PC-3 (cell line): Measurements from ENCODE around the gene CNGA2. TPM values are rescaled to one million over a fixed set of nuclear protein-coding genes. Genes with fewer than 3 reads are reported as not detected.

Source experiments
- ATAC-seq: fragments of 200-7000 bp; cut with Tn5 transposase; 2 replicates; pipeline ENCODE4 v1.9.1; 2020; ENCODE audit warnings: mild to moderate bottlenecking, moderate library complexity
- BruUV-seq: library from RNA; stranded (reverse); fragments of 400-500 nt; replicated peaks from 2 replicates; lab custom pipeline; 2021; lab: Mats Ljungman, UMichigan
- CTCF ChIA-PET: fragments of 300-600 bp; sonication (Branson Sonifier 250); formaldehyde crosslinking; loops from one replicate; lab custom pipeline; 2022; ENCODE audit warnings: antibody characterized with exemption; lab: Charles Lee
- POLR2A ChIA-PET: fragments of 300-600 bp; sonication (Branson Sonifier 250); formaldehyde crosslinking; loops from one replicate; lab custom pipeline; 2022; ENCODE audit warnings: antibody characterized with exemption; ENCODE audit not compliant: unreplicated experiment; lab: Charles Lee
- DNase-seq: peaks from one replicate; pipeline ENCODE4 v3.0.0-alpha.2; 2015
- H2AFZ ChIP-seq: fragments of 300-600 bp; sonication (generic); 2 replicates; pipeline ENCODE4 v1.6.0; 2016; ENCODE audit warnings: antibody characterized with exemption, low read length
- H3F3A ChIP-seq: fragments of 300-600 bp; sonication (generic); one replicate; pipeline ENCODE4 v1.6.0; 2017; ENCODE audit warnings: antibody characterized with exemption, low read length, control low read depth, mild to moderate bottlenecking; ENCODE audit not compliant: unreplicated experiment
- H3K27ac ChIP-seq: fragments of 300-600 bp; sonication (generic); 2 replicates; pipeline ENCODE4 v1.5.1; 2016; ENCODE audit warnings: mild to moderate bottlenecking, low read length
- H3K27me3 ChIP-seq: fragments of 300-600 bp; sonication (generic); 2 replicates; pipeline ENCODE4 v1.6.1; 2016; ENCODE audit warnings: low read length, mixed read lengths
- H3K36me3 ChIP-seq: fragments of 300-600 bp; sonication (generic); 2 replicates; pipeline ENCODE4 v1.6.1; 2016; ENCODE audit warnings: low read depth, mixed run types, low read length, mixed read lengths
- H3K4me1 ChIP-seq: fragments of 300-600 bp; sonication (generic); 2 replicates; pipeline ENCODE4 v1.5.1; 2016; ENCODE audit warnings: low read length; ENCODE audit not compliant: insufficient read depth
- H3K4me2 ChIP-seq: fragments of 300-600 bp; sonication (generic); 2 replicates; pipeline ENCODE4 v1.6.0; 2016; ENCODE audit warnings: low read length
- H3K4me3 ChIP-seq: fragments of 300-600 bp; sonication (generic); 2 replicates; pipeline ENCODE4 v1.5.1; 2016; ENCODE audit warnings: mild to moderate bottlenecking, low read length, mixed read lengths
- H3K79me2 ChIP-seq: fragments of 300-600 bp; sonication (generic); 2 replicates; pipeline ENCODE4 v1.6.1; 2017; ENCODE audit warnings: low read length, mixed read lengths
- H3K9ac ChIP-seq: fragments of 300-600 bp; sonication (generic); 2 replicates; pipeline ENCODE4 v1.6.0; 2016; ENCODE audit warnings: mild to moderate bottlenecking, low read length
- H3K9me2 ChIP-seq: fragments of 300-600 bp; sonication (generic); replicated peaks from 2 replicates; pipeline ENCODE4 v1.6.1; 2016; ENCODE audit warnings: mixed run types, low read length, mixed read lengths
- H3K9me3 ChIP-seq: fragments of 300-600 bp; sonication (generic); 2 replicates; pipeline ENCODE4 v1.6.1; 2016; ENCODE audit warnings: low read length, mixed read lengths
- H4K20me1 ChIP-seq: fragments of 300-600 bp; sonication (generic); 2 replicates; pipeline ENCODE4 v1.6.1; 2016; ENCODE audit warnings: low read length, mixed read lengths
- EZH2 ChIP-seq: fragments of 300-600 bp; sonication (generic); IDR thresholded peaks from one replicate; pipeline ENCODE4 v1.6.1; 2017; ENCODE audit warnings: antibody characterized with exemption, mild to moderate bottlenecking, low read length; ENCODE audit not compliant: unreplicated experiment
- EZH2phosphoT487 ChIP-seq: fragments of 300-600 bp; sonication (generic); IDR thresholded peaks from 2 replicates; pipeline ENCODE4 v1.6.1; 2018; ENCODE audit warnings: mild to moderate bottlenecking, antibody characterized with exemption, low read length, borderline replicate concordance
- intact Hi-C: fragments of 100-400 bp; cut with micrococcal nuclease; formaldehyde crosslinking; loops from 2 replicates; pipeline ENCODE4 v1.9.0; 2023
- total RNA-seq: library from RNA; depleted of rRNA; stranded (reverse); fragments of >200 nt; gene quantifications from 2 replicates; pipeline ENCODE4 v1.2.3, GENCODE V29; 2014
- TF ChIP-seq, protein P1 (sequence below): fragments of 300-600 bp; sonication (generic); conservative IDR thresholded peaks from 2 replicates; pipeline ENCODE4 v1.5.1; 2017; ENCODE audit warnings: antibody characterized with exemption, low read depth, mild to moderate bottlenecking, low read length

Gene CNGA2
- total RNA-seq, 1 experiment from 2014 or later, result not detected

DNA sequence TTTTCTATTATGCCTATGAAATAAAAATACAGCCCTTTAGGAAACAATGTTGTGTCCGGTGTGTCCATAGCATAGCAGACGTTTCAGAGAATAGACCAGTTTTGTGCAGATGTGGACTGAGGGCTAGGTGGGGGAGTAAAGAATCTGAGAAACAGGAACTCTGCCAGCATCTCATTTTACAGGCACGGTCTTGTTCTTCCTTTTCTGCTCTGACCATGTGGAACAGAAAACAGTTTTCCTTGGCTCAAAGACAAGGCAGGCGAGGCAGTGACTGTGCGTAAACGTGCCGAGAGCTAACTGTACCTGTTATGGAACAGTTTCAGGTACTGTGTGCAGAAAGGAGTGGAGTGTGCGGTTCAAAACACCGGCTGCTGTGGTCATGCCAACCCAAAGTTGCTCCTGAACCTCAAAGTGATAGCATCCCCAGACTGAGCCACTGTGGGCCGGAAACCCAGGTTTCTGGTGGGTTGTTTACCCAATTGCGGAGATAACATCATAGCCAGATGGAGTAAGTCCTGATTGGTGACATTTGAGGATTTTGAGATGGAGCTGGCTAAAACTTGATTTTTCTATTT is 20.2 kb downstream of the CNGA2 start:
- TF ChIP-seq, protein P1, sequence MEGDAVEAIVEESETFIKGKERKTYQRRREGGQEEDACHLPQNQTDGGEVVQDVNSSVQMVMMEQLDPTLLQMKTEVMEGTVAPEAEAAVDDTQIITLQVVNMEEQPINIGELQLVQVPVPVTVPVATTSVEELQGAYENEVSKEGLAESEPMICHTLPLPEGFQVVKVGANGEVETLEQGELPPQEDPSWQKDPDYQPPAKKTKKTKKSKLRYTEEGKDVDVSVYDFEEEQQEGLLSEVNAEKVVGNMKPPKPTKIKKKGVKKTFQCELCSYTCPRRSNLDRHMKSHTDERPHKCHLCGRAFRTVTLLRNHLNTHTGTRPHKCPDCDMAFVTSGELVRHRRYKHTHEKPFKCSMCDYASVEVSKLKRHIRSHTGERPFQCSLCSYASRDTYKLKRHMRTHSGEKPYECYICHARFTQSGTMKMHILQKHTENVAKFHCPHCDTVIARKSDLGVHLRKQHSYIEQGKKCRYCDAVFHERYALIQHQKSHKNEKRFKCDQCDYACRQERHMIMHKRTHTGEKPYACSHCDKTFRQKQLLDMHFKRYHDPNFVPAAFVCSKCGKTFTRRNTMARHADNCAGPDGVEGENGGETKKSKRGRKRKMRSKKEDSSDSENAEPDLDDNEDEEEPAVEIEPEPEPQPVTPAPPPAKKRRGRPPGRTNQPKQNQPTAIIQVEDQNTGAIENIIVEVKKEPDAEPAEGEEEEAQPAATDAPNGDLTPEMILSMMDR, result no peak
- TF ChIP-seq EZH2phosphoT487 (no peak), EZH2 (no peak)
- Histone ChIP-seq H3K27ac (no peak overlapping the region), H3K4me2 (no peak overlapping the region)

DNA sequence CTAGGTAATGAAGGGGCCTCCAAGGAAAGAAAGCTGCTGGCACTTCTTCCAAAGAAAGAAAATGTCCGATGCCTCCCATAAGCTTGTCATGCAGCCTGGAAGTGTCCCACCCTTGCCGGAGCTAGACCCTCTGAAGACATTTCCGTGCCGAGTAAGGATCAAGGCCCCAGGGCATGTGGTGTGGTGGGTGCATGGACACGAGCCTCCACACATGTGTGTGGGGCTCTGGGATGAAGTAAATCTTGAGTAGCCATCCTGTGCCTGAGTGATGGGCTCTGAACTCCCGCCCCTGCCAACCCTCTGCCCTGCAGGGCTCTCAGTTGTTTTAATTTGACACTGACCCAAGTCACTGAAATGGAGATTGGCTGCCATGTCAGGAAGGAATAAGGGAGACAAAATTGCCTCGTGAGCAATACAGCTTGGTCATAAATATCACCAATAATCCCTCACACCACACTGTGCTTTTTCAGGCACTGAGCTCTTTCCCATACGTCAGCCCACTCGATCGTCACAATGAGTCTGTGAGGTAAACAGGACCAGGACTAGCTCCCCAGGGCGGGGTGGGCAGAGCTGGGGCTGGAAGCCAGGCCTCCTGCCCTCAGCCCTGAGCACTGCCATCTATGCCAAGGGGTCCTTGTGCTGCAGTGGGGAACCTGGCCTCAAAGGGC is 24.6 kb downstream of the CNGA2 start:
- no peaks in the 10 kb centered on the region for H3F3A ChIP-seq
- no peaks in the 10 kb centered on the region for H3K27me3 ChIP-seq
- no peak for DNase-seq
- no peaks in the 10 kb centered on the region for H3K4me1 ChIP-seq
- BruUV-seq, result no TSS peak
- no peak overlapping the region for H3K9ac ChIP-seq
- H3K9me3 ChIP-seq, result no peaks in the 10 kb centered on the region
- H4K20me1 ChIP-seq, result no peaks in the 10 kb centered on the region
- POLR2A ChIA-PET, result no interaction called here
- H3K36me3 ChIP-seq, result no peaks in the 10 kb centered on the region
- no peak overlapping the region for H2AFZ ChIP-seq
- no peak overlapping the region for H3K4me2 ChIP-seq
- no peak for TF ChIP-seq EZH2phosphoT487
- no peak for TF ChIP-seq EZH2
- TF ChIP-seq, protein P1, result no peak
- intact Hi-C loops, result no loop called here
- no peaks in the 10 kb centered on the region for H3K9me2 ChIP-seq
- H3K79me2 ChIP-seq, result no peaks in the 10 kb centered on the region
- no peak overlapping the region for H3K4me3 ChIP-seq
- CTCF ChIA-PET, result no interaction called here
- no peak for ATAC-seq
- no peak overlapping the region for H3K27ac ChIP-seq

More for the DNA sequence above, 20.2 kb downstream of the CNGA2 start:
- no peak for DNase-seq
- ChIA-PET CTCF (no interaction called here), POLR2A (no interaction called here)
- Histone ChIP-seq H3K9me3 (no peaks in the 10 kb centered on the region), H3K4me3 (no peak overlapping the region), H3K9ac (no peak overlapping the region), H3K9me2 (no peaks in the 10 kb centered on the region), H2AFZ (no peak overlapping the region), H3K4me1 (no peaks in the 10 kb centered on the region), H3K36me3 (no peaks in the 10 kb centered on the region), H3F3A (no peaks in the 10 kb centered on the region), H3K79me2 (no peaks in the 10 kb centered on the region), H3K27me3 (no peaks in the 10 kb centered on the region), H4K20me1 (no peaks in the 10 kb centered on the region)
- intact Hi-C loops, result no loop called here
- no TSS peak for BruUV-seq
- ATAC-seq, result no peak

DNA sequence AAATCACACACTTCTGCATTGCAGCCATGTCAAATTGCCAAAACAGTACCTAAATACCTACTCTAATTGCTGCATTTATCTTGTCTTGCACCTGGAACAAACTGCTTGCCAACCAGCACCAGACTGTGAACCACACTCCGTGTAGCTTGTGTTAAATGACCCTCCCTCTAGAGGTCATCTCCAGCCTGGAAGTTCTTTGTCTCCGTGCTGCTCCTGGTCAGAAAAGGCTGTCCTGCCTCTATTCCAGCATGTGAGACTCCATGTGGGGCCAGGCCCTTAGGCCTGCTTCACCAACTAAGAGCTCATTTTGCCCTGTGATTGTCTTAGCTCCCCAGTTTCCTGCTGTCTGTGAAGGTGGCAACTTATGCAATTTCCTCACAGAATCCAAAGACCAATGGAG is 28.3 kb downstream of the CNGA2 start:
- Histone ChIP-seq H3K4me1 (no peaks in the 10 kb centered on the region), H3K9me2 (no peaks in the 10 kb centered on the region), H3K4me2 (no peak overlapping the region), H3K4me3 (no peak overlapping the region), H3K27ac (no peak overlapping the region), H3F3A (no peaks in the 10 kb centered on the region), H3K27me3 (no peaks in the 10 kb centered on the region), H2AFZ (no peak overlapping the region), H3K9me3 (no peaks in the 10 kb centered on the region), H3K9ac (no peak overlapping the region), H3K36me3 (no peaks in the 10 kb centered on the region), H4K20me1 (no peaks in the 10 kb centered on the region), H3K79me2 (no peaks in the 10 kb centered on the region)
- CTCF ChIA-PET, result no interaction called here
- intact Hi-C loops, result no loop called here
- BruUV-seq, result no TSS peak
- ATAC-seq (no peak), DNase-seq (no peak)
- POLR2A ChIA-PET, result no interaction called here
- TF ChIP-seq, protein P1, result no peak
- TF ChIP-seq EZH2, result no peak
- TF ChIP-seq EZH2phosphoT487, result no peak
